Activated CD4-positive, CD25-positive, alpha-beta regulatory T cell (primary cell): ENCODE results near the gene HLA-DRB1.
"Not testable (repeated sequence)": the region's sequence is repeated elsewhere in the genome, so short reads cannot be mapped to it uniquely, and the experiment has no call there.

Experiments
- DNase-seq, 4 experiments: peaks; one replicate each; lab custom pipeline; 2025; lab: John Stamatoyannopoulos, UW

Gene HLA-DRB1

GRCh38 chr6:32589596-32590449, at the start of gene HLA-DRB1:
Gene HLA-DRB1 (minus strand): TSS chr6:32589848. CDS start chr6:32589742, 106 bp downstream.
- DNase-seq = no peak

GRCh38 chr6:32638532-32639219, 49.0 kb upstream of the HLA-DRB1 start:
- no peak for DNase-seq

GRCh38 chr6:32637883-32638282, 48.2 kb upstream of the HLA-DRB1 start:
- DNase-seq = no peak

GRCh38 chr6:32637219-32637880, 47.7 kb upstream of the HLA-DRB1 start, which contains the start of gene HLA-DQA1:
Gene HLA-DQA1 (plus strand): TSS chr6:32637406. CDS start chr6:32637459, 53 bp downstream.
- DNase-seq = no peak

DNA sequence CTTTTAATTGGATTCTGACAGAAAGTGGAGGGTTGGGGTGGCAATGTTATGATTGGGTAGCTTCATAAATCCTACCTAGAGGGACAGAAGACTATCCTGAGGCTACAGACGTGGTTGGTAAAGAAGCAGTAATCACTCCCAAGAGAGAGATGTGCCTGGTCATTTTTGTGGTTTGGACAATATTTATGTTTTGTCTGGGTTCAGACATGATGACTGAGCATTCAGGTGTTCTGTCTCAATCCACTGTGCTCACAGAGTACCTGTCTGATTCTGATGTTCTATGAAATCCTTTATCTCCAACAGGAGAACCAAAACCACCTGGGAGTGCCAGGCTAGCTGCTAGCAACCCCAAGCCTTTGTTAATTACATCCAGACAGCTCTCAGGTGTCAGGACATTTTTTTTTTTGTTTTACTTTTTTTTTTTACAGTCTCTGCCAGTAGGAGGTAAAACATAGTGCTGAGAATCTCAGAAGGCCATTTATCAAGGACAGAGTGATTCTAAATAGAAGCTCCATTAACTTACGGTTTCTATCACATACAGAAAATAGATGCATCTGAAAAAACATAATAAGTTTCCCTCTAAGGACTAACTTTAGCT, 46.0 kb upstream of the HLA-DRB1 start:
- DNase-seq = no peak

DNA sequence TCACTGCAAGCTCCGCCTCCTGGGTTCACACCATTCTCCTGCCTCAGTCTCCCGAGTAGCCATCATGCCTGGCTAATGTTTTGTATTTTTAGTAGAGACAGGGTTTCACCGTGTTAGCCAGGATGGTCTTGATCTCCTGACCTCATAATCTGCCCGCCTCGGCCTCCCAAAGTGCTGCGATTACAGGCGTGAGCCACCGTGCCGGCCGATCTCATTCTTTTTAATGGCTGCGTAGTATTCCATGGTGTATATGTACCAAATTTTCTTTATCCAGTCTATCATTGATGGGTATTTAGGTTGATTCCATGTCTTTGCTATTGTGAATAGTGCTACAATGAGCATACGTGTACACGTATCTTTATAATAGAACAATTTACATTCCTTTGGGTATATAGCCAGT, 40.1 kb upstream of the HLA-DRB1 start:
- DNase-seq = not testable (repeated sequence)

GRCh38 chr6:32627831-32628230, 38.2 kb upstream of the HLA-DRB1 start:
- no peak for DNase-seq

DNA sequence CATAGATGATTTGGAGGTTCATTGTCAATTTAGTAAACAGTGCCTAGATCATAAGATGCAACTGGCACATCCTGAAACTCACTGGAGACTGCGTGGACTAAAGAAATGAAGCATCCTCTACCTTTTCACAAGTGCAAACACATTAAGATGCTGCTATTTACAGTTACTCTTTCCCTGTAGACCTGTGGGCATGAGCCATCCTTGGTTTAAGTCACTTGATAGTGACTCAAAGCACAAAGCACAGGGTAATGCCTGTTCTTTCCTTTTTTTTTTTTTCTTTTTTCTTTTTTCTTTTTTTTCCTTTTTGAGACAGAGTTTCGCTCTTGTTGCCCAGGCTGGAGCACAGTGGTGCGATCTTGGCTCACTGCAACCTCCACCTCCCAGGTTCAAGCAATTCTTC, 37.6 kb upstream of the HLA-DRB1 start:
- no peak for DNase-seq

DNA sequence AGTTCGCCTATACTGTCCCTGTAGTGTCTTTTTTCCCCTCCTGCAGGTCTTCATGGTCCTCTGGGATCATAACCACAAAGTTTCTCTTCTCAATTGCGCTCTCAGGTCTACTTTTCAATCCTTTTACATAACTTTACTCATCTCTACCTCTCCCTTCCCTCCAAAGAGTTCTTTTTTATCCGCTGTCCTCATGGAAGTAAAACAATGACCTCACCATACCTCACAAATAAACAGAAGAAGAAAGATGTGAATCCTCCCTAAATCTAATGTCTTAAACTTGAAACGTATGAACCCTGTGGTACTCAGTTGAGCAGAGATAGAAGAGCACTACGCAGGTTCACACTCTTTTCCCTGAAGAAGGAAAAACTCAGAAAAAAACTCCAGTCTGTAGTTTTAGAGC, 35.5 kb upstream of the HLA-DRB1 start:
- no peak for DNase-seq

- DNase-seq = no peak
These were observed 34.9 kb upstream of the HLA-DRB1 start for GRCh38 chr6:32624565-32624964.

GRCh38 chr6:32623693-32624092, 34.0 kb upstream of the HLA-DRB1 start:
- DNase-seq = no peak

GRCh38 chr6:32622545-32623401, 33.1 kb upstream of the HLA-DRB1 start:
- peak in 1 of 4 experiments; percentile 4 for DNase-seq

- DNase-seq = no peak
These were observed 31.7 kb upstream of the HLA-DRB1 start for GRCh38 chr6:32621372-32621771.

DNA sequence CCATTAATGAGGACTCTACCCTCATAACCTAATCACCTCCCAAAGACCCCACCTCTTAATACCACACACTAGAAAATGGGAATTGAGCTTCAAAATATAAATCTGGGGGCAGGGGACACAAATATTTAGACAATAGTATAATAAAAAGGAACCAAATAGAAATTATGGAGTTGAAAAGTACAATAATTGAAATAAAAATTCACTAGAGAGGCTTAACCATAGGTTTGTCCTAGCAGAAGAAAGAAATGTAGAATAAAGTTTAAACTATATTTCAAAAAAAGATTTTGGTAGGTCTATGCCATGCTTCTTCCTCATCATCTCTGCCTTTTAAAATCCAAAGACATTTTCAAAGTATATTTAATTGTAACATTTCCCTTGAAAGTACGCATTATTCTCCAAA, 28.1 kb upstream of the HLA-DRB1 start:
- no peak for DNase-seq

- DNase-seq = no peak
These were observed 26.4 kb upstream of the HLA-DRB1 start for GRCh38 chr6:32615885-32616532.

DNA sequence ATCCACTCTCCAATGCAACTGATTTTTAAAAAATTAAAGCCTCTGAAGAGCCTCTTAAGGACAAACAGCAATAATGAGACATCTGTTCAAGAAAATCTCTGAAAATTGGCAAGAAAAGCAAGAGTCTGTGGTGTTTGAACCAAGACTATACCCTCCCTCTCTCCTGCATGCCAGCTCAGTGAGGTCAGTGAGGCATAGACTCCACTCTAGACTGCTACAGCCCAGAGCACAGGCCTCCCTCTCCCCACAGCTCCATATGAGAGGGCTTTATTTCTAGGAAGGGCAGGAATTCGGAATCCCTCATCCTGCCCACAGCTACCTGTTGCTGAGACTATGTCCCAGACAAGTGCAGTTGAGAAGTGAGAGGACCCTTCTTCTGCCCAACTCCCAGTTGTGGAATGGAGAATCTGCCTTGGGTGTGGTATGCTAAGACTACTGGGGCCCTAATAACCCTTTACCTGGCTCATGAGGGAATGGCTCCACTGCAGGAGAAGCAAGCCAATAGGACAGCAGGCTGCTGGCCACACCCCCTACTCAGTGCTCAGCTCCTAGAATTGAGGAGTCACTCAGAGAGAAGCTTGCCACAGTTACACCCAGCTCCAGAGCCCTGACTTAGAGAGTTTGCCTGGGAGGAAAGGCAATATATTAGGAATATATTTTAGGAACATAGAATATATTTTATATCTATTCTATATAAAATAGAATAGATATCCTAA, 24.9 kb upstream of the HLA-DRB1 start:
- DNase-seq = no peak

DNA sequence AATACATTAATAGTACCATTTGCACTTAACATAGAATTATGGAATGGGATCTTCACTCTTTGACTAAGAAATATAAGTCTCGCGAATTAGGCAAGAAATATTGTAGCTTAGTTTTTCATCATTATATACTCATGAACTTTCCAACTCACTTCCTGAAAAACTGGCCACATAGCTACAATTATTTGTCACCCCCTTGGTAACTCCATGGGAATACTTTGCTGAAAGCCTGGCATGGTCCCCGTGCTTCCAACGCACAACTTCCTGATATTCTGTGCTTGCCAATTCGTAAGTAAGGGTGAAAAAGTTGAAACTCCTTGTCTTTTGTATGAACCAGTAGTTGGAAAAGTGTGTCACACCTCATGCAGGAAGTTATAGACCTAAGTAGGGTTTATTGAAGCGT, 23.8 kb upstream of the HLA-DRB1 start:
- DNase-seq = no peak

DNA sequence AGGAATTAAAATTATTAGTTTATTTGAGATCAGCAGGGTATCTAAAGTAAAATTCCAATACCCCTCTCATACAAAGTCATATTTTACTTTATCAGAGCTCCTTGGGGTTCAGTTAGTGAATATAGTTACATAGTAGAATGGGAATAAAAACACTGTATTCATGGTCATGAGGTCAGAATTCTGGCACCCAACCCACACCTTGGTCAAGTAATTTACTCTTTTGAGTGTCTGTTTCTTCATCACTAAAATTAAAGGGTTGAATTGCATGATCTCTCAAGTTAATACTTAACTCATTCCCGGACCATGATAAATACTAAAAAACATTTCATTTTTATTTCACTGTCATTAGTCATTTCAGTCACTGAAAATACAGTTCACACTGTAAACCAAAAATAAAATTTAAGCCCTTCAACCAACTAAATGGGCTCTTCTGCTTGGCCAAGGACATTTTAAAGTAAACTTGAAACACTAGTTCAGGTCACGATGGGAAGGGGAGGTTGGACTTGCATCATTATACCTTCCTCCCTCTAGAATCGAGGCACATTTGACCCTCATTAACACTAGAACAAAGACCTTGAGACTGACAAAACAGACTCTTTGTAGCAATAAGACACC, 21.1 kb upstream of the HLA-DRB1 start:
- no peak for DNase-seq

GRCh38 chr6:32609731-32610640, 20.3 kb upstream of the HLA-DRB1 start:
- no peak for DNase-seq
